Activated CD4-positive, alpha-beta T cell treated with anti-CD3 and anti-CD28 coated beads, Interleukin-2, amount 10 ng/mL, durations not matched to agents 24 days and 14 days (primary cell): Measurements from ENCODE around the gene COBL. TPM values are rescaled to one million over a fixed set of nuclear protein-coding genes. Genes with fewer than 3 reads are reported as not detected.

Experiments
- DNase-seq: peaks from one replicate; pipeline ENCODE4 v3.0.0; 2022
- H3K27ac Mint-ChIP-seq: one replicate; pipeline ENCODE4 v1.8.0; 2022; ENCODE audit warnings: mild to moderate bottlenecking, mixed read lengths
- H3K27me3 Mint-ChIP-seq: one replicate; pipeline ENCODE4 v1.8.0; 2022; ENCODE audit warnings: mixed read lengths
- H3K36me3 Mint-ChIP-seq: one replicate; pipeline ENCODE4 v1.8.0; 2022; ENCODE audit warnings: low read depth, mild to moderate bottlenecking, mixed read lengths
- H3K4me1 Mint-ChIP-seq: one replicate; pipeline ENCODE4 v1.8.0; 2021; ENCODE audit warnings: mixed read lengths
- H3K4me3 Mint-ChIP-seq: one replicate; pipeline ENCODE4 v1.8.0; 2022; ENCODE audit warnings: mild to moderate bottlenecking, moderate library complexity, mixed read lengths
- H3K9me3 Mint-ChIP-seq: one replicate; pipeline ENCODE4 v1.8.0; 2021; ENCODE audit warnings: mixed read lengths
- intact Hi-C: fragments of 100-400 bp; cut with micrococcal nuclease; formaldehyde crosslinking; loops from one replicate; pipeline ENCODE4 v1.15.1; 2023
- total RNA-seq: library from RNA; stranded (reverse); gene quantifications from 2 replicates; pipeline ENCODE4 v1.2.3, GENCODE V29; 2022

Gene COBL
- total RNA-seq, 1 donor from 2014 or later: not detected

DNA sequence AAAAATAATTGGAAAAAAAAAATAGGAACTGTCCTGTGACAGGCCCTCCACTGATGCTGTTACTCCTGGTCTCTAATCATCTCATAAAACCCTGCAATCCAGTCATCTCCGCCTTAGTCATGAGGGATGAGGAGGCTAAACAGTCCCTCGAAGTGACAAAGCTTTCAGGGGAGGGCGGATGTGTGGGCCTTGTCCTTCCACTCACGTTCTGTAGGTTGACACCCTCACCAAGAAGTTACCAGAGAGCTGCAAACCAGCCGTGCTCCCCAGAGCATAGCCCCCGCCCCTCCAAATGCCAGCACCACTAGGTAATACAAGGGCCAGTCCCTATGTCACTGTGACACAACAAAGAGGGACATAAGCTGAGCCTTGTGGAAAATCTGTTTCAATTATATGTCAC, 11.9 kb downstream of the COBL start:
- DNase-seq: no peak
- no peak overlapping the region for H3K4me3 Mint-ChIP-seq
- H3K4me1 Mint-ChIP-seq: no peaks in the 10 kb centered on the region
- intact Hi-C loops: no loop called here
- no peaks in the 10 kb centered on the region for H3K36me3 Mint-ChIP-seq
- no peaks in the 10 kb centered on the region for H3K9me3 Mint-ChIP-seq
- H3K27ac Mint-ChIP-seq: no peak overlapping the region
- peaks cover 2% of the 10 kb centered on the region for H3K27me3 Mint-ChIP-seq

DNA sequence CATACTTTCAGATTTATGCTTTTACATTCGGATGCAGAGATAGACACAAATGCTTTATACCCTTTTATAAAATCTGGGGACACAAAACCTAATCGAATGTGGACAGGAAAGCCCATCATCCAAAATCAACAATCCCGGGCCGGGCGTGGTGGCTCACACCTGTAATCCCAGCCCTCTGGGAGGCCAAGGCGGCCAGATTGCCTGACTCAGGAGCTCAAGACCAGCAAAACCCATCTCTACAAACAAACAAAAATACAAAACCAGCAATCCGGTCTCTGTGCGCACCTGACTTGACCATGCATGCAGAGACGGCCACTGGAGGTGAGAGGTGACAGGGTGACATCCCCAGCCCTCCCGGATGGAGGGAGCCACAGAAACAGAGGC, 13.5 kb downstream of the COBL start:
- no peak for DNase-seq
- no peak overlapping the region for H3K4me3 Mint-ChIP-seq
- H3K9me3 Mint-ChIP-seq: no peaks in the 10 kb centered on the region
- no peak overlapping the region for H3K27ac Mint-ChIP-seq
- no peaks in the 10 kb centered on the region for H3K27me3 Mint-ChIP-seq
- H3K36me3 Mint-ChIP-seq: no peaks in the 10 kb centered on the region
- H3K4me1 Mint-ChIP-seq: no peaks in the 10 kb centered on the region
- intact Hi-C loops: no loop called here

- H3K4me3 Mint-ChIP-seq: no peak overlapping the region
- H3K27ac Mint-ChIP-seq: no peak overlapping the region
- no peaks in the 10 kb centered on the region for H3K9me3 Mint-ChIP-seq
- H3K27me3 Mint-ChIP-seq: no peaks in the 10 kb centered on the region
- intact Hi-C loops: no loop called here
- H3K4me1 Mint-ChIP-seq: no peaks in the 10 kb centered on the region
- no peaks in the 10 kb centered on the region for H3K36me3 Mint-ChIP-seq
- no peak for DNase-seq
Observed at GRCh38 chr7:51301806-51302205, 14.8 kb downstream of the COBL start.

DNA sequence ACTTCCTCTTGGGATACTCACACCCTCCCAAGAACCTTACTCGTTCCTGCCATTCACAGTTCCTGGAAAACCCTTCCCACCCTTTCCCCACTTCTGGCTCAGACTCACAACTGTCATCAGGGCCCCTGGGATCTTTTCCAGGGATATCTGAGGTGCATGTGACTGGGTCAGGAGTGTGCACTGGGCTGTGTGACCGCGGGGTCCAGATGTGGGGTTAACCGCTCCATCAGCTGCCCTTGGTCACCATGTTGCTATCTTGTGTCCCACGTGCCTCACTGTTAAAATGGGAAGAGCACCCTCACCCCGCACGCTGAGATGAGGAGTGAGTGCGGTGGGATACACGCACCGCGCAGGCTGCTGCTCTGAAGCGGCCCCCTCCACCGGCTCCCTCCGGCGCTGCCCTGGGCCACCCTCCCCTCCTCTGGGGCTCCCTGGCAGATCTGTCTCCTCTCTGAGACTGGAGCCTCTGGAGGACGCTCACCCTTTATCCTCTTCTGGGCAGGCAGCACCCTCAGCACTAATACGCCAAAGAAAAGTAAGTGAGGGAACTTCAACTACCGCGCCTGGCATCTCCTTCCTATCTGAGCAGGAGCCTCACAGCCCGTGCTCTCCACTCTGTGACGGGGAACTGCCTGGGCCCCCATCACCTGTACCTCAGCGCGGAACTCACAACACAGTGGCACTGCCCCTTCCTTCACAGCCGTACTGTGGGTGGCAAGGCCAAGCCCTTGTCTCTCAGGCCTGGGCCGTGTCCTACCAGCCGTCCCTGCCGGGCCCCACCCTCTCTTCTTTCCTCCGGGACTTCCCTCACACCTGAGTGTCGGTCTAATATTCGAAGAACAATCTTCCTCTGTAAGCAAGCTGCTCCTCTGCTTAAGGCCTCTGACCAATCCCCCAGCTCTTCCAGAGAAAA, 15.6 kb downstream of the COBL start:
- H3K27ac Mint-ChIP-seq: no peak overlapping the region
- H3K36me3 Mint-ChIP-seq: no peaks in the 10 kb centered on the region
- H3K4me3 Mint-ChIP-seq: no peak overlapping the region
- no peak for DNase-seq
- H3K27me3 Mint-ChIP-seq: no peaks in the 10 kb centered on the region
- H3K9me3 Mint-ChIP-seq: no peaks in the 10 kb centered on the region
- no peaks in the 10 kb centered on the region for H3K4me1 Mint-ChIP-seq
- intact Hi-C loops: no loop called here

GRCh38 chr7:51299391-51300133, 17.0 kb downstream of the COBL start:
- no peak overlapping the region for H3K4me3 Mint-ChIP-seq
- intact Hi-C loops: no loop called here
- H3K27ac Mint-ChIP-seq: no peak overlapping the region

GRCh38 chr7:51298912-51299311, 17.7 kb downstream of the COBL start:
- intact Hi-C loops: no loop called here
- Mint-ChIP-seq H3K27ac (no peak overlapping the region), H3K4me1 (no peaks in the 10 kb centered on the region), H3K27me3 (no peaks in the 10 kb centered on the region), H3K9me3 (no peaks in the 10 kb centered on the region), H3K36me3 (no peaks in the 10 kb centered on the region), H3K4me3 (no peak overlapping the region)
- no peak for DNase-seq

More at GRCh38 chr7:51299391-51300133, 17.0 kb downstream of the COBL start:
- H3K27me3 Mint-ChIP-seq: no peaks in the 10 kb centered on the region
- H3K9me3 Mint-ChIP-seq: no peaks in the 10 kb centered on the region
- H3K4me1 Mint-ChIP-seq: no peaks in the 10 kb centered on the region
- no peaks in the 10 kb centered on the region for H3K36me3 Mint-ChIP-seq
- no peak for DNase-seq

DNA sequence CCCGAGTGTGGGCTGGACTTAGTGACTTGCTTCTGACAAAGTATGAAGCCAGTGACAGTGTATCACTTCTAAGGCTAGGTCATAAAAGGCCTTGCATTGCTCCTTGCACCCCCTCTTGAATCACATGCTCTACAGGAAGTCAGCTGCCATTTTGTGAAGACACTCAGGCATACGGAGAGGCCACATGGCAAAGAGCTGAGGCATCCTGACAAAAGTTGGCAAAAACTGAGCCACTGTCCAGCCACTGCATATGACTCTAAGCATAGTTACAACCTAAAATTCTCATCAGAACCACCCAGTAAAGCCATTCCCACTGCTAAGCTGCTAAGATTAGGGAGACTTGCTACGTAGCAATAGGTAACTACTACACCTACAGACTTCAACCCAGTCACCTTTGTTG, 18.6 kb downstream of the COBL start:
- Mint-ChIP-seq H3K27me3 (no peaks in the 10 kb centered on the region), H3K4me3 (no peak overlapping the region), H3K36me3 (no peaks in the 10 kb centered on the region), H3K9me3 (no peaks in the 10 kb centered on the region), H3K4me1 (no peaks in the 10 kb centered on the region), H3K27ac (no peak overlapping the region)
- intact Hi-C loops: no loop called here
- DNase-seq: no peak

- no peaks in the 10 kb centered on the region for H3K4me1 Mint-ChIP-seq
- DNase-seq: no peak
Observed at GRCh38 chr7:51295440-51296245, 21.0 kb downstream of the COBL start.

GRCh38 chr7:51292596-51292995, 24.0 kb downstream of the COBL start:
- intact Hi-C loops: no loop called here
- Mint-ChIP-seq H3K4me3 (no peak overlapping the region), H3K9me3 (no peaks in the 10 kb centered on the region), H3K27me3 (peaks cover 3% of the 10 kb centered on the region), H3K27ac (no peak overlapping the region), H3K4me1 (no peaks in the 10 kb centered on the region), H3K36me3 (no peaks in the 10 kb centered on the region)
- DNase-seq: no peak

More at GRCh38 chr7:51295440-51296245, 21.0 kb downstream of the COBL start:
- Mint-ChIP-seq H3K4me3 (no peak overlapping the region), H3K9me3 (no peaks in the 10 kb centered on the region), H3K27me3 (no peaks in the 10 kb centered on the region), H3K36me3 (no peaks in the 10 kb centered on the region), H3K27ac (no peak overlapping the region)
- intact Hi-C loops: no loop called here

DNA sequence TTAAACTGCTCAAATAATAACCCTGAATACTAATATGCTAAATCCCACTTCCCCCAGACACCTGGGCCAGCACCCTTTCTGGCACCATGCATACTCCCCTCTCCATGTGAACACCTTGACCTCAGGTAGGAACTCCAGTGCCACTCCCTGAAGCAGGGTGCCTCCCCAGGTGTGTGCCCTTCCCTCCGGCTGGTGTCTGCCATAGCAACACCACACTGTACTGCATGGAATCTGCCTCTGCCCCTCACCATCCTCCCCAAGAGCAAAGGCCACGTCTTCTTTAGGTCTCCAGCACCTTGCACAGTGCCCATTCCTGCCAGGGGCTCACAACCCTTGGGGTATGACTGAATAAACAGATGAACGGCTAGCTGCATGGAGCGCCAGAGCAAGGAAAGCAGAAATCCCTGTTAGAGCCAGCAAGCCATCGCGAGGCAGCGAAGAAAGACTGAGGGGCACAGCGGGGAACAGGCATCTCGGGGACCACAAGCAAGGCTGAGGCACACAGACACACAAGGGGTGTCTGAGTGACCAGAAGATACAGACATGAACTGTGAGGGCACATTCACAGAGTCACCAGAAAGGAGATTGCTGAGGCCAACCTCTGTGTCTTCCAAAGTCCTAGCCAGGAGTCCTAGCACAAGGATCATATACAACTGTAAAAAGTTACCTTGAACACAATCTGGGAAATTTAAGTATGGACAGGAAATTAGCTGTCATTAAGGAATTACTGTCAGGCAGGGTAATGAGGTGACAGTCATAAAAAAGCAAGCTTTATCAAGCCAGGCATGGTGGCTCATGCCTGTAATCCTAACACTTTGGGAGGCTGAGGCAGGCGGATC, 25.7 kb downstream of the COBL start:
- Mint-ChIP-seq H3K4me1 (no peaks in the 10 kb centered on the region), H3K9me3 (no peaks in the 10 kb centered on the region), H3K36me3 (no peaks in the 10 kb centered on the region), H3K27me3 (peaks cover 3% of the 10 kb centered on the region), H3K4me3 (no peak overlapping the region), H3K27ac (no peak overlapping the region)
- intact Hi-C loops: no loop called here
- DNase-seq: no peak

GRCh38 chr7:51290304-51290637, 26.3 kb downstream of the COBL start:
- Mint-ChIP-seq H3K9me3 (no peaks in the 10 kb centered on the region), H3K27ac (no peak overlapping the region), H3K4me3 (no peak overlapping the region)

GRCh38 chr7:51289623-51290303, 26.8 kb downstream of the COBL start:
- no peak for DNase-seq
- no peaks in the 10 kb centered on the region for H3K36me3 Mint-ChIP-seq
- no peaks in the 10 kb centered on the region for H3K9me3 Mint-ChIP-seq
- peaks cover 3% of the 10 kb centered on the region for H3K27me3 Mint-ChIP-seq
- intact Hi-C loops: no loop called here
- H3K4me3 Mint-ChIP-seq: no peak overlapping the region
- no peak overlapping the region for H3K27ac Mint-ChIP-seq
- H3K4me1 Mint-ChIP-seq: no peaks in the 10 kb centered on the region

More at GRCh38 chr7:51290304-51290637, 26.3 kb downstream of the COBL start:
- DNase-seq: no peak
- H3K27me3 Mint-ChIP-seq: peaks cover 3% of the 10 kb centered on the region
- no peaks in the 10 kb centered on the region for H3K36me3 Mint-ChIP-seq
- intact Hi-C loops: no loop called here
- no peaks in the 10 kb centered on the region for H3K4me1 Mint-ChIP-seq
